SHP77 (cell line): ENCODE data around the gene DIPK1A.

Experiments
- DNase-seq, 2 experiments: peaks; one replicate each; lab custom pipeline; 2025; lab: John Stamatoyannopoulos, UW

Gene DIPK1A

GRCh38 chr1:92797961-92798360, 163.3 kb downstream of the DIPK1A start:
- no peak for DNase-seq

GRCh38 chr1:92797297-92797696, 164.0 kb downstream of the DIPK1A start:
- DNase-seq: no peak

- no peak for DNase-seq
Observed at GRCh38 chr1:92795166-92795565, 166.1 kb downstream of the DIPK1A start.

GRCh38 chr1:92792340-92792782, 168.9 kb downstream of the DIPK1A start:
- no peak for DNase-seq
